Type B pancreatic cell (in vitro differentiated cells): ENCODE measurements around the gene TENM4. TPM values are rescaled to one million over a fixed set of nuclear protein-coding genes. Genes with fewer than 3 reads are reported as not detected.

Experiments used
- DNase-seq: peaks from one replicate; pipeline ENCODE4 v3.0.0; 2021; ENCODE audit warnings: mixed read lengths; ENCODE audit not compliant: unreplicated experiment; ENCODE audit errors: extremely low spot score
- H3K27ac Mint-ChIP-seq: 2 replicates; pipeline ENCODE4 v1.8.0; 2021; ENCODE audit warnings: mild to moderate bottlenecking, mixed read lengths
- H3K27me3 Mint-ChIP-seq: 2 replicates; pipeline ENCODE4 v1.8.0; 2021; ENCODE audit warnings: mixed read lengths
- H3K36me3 Mint-ChIP-seq: 2 replicates; pipeline ENCODE4 v1.8.0; 2021; ENCODE audit warnings: mixed read lengths
- H3K4me1 Mint-ChIP-seq: one replicate; pipeline ENCODE4 v1.8.0; 2021; ENCODE audit warnings: mixed read lengths; ENCODE audit not compliant: unreplicated experiment
- H3K4me3 Mint-ChIP-seq: 2 replicates; pipeline ENCODE4 v1.8.0; 2021; ENCODE audit warnings: mild to moderate bottlenecking, mixed read lengths
- H3K9me3 Mint-ChIP-seq: 2 replicates; pipeline ENCODE4 v1.8.0; 2021; ENCODE audit warnings: mixed read lengths
- CTCF ChIP-seq: fragments of 200-600 bp; sonication (generic); conservative IDR thresholded peaks from 2 replicates; pipeline ENCODE4 v1.5.0; 2021; ENCODE audit warnings: antibody characterized with exemption, mild to moderate bottlenecking
- total RNA-seq: library from RNA; stranded (reverse); gene quantifications from 2 replicates; pipeline ENCODE4 v1.2.1, GENCODE V29; 2021; ENCODE audit warnings: low replicate concordance

Gene TENM4
- total RNA-seq, 1 donor from 2014 or later, result 156 TPM

- Mint-ChIP-seq H3K4me3 (no peak overlapping the region), H3K4me1 (peaks cover 67% of the 10 kb centered on the region), H3K36me3 (no peaks in the 10 kb centered on the region), H3K27ac (no peak overlapping the region), H3K9me3 (no peaks in the 10 kb centered on the region), H3K27me3 (no peaks in the 10 kb centered on the region)
- no peak for TF ChIP-seq CTCF
- no peak for DNase-seq
Measured at GRCh38 chr11:78926633-78927338, 514.0 kb downstream of the TENM4 start.

- no peaks in the 10 kb centered on the region for H3K27me3 Mint-ChIP-seq
- H3K27ac Mint-ChIP-seq, result no peak overlapping the region
Measured at GRCh38 chr11:78925387-78925786, 515.4 kb downstream of the TENM4 start.

GRCh38 chr11:78922859-78923625 lies 517.8 kb downstream of the TENM4 start:
- no peak overlapping the region for H3K27ac Mint-ChIP-seq
- no peak overlapping the region for H3K4me3 Mint-ChIP-seq
- TF ChIP-seq CTCF, result no peak
- no peaks in the 10 kb centered on the region for H3K27me3 Mint-ChIP-seq
- H3K9me3 Mint-ChIP-seq, result no peaks in the 10 kb centered on the region
- peaks cover 58% of the 10 kb centered on the region for H3K4me1 Mint-ChIP-seq
- no peak for DNase-seq
- H3K36me3 Mint-ChIP-seq, result no peaks in the 10 kb centered on the region

More at GRCh38 chr11:78925387-78925786, 515.4 kb downstream of the TENM4 start:
- TF ChIP-seq CTCF, result no peak
- Mint-ChIP-seq H3K36me3 (no peaks in the 10 kb centered on the region), H3K4me1 (peaks cover 68% of the 10 kb centered on the region), H3K9me3 (no peaks in the 10 kb centered on the region), H3K4me3 (no peak overlapping the region)
- no peak for DNase-seq

GRCh38 chr11:78921509-78921908 lies 519.3 kb downstream of the TENM4 start:
- no peak for TF ChIP-seq CTCF
- H3K4me3 Mint-ChIP-seq, result no peak overlapping the region
- peaks cover 43% of the 10 kb centered on the region for H3K4me1 Mint-ChIP-seq
- H3K9me3 Mint-ChIP-seq, result no peaks in the 10 kb centered on the region
- no peak for DNase-seq
- H3K36me3 Mint-ChIP-seq, result no peaks in the 10 kb centered on the region
- H3K27me3 Mint-ChIP-seq, result no peaks in the 10 kb centered on the region
- no peak overlapping the region for H3K27ac Mint-ChIP-seq

- H3K4me3 Mint-ChIP-seq, result no peak overlapping the region
Measured at GRCh38 chr11:78920329-78920728, 520.5 kb downstream of the TENM4 start.

More at GRCh38 chr11:78920329-78920728, 520.5 kb downstream of the TENM4 start:
- no peaks in the 10 kb centered on the region for H3K27me3 Mint-ChIP-seq
- no peak for TF ChIP-seq CTCF
- H3K27ac Mint-ChIP-seq, result no peak overlapping the region
- no peaks in the 10 kb centered on the region for H3K36me3 Mint-ChIP-seq
- no peak for DNase-seq
- peaks cover 39% of the 10 kb centered on the region for H3K4me1 Mint-ChIP-seq
- no peaks in the 10 kb centered on the region for H3K9me3 Mint-ChIP-seq
